Measurements from ENCODE around the gene GPR45.

GPR45 gene

DNA sequence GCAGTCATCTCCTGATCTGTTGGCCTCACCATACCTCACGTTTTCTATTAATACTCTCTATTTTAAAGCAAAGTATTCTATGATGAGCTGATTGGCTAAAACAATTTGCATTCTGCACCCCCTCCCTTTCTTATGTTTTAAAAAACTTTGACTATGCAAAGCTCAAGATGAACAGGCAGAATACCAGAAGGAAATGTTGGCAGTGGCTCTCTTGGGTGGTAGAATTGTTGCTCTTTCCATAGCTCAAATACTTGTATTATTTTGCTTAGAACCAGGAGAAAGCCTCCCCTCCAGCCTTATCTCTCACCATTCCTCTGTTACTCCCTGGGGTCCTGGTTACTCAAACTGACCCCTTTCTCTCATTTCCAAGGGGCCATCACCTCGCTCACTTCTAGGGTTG, 14.4 kb downstream of the GPR45 start:
- DNase-seq: no peak

GRCh38 chr2:105256431-105257047, 15.0 kb downstream of the GPR45 start:
- no peak for DNase-seq

- DNase-seq: peak; percentile 45
These were observed 16.4 kb downstream of the GPR45 start for GRCh38 chr2:105257981-105258380.

DNA sequence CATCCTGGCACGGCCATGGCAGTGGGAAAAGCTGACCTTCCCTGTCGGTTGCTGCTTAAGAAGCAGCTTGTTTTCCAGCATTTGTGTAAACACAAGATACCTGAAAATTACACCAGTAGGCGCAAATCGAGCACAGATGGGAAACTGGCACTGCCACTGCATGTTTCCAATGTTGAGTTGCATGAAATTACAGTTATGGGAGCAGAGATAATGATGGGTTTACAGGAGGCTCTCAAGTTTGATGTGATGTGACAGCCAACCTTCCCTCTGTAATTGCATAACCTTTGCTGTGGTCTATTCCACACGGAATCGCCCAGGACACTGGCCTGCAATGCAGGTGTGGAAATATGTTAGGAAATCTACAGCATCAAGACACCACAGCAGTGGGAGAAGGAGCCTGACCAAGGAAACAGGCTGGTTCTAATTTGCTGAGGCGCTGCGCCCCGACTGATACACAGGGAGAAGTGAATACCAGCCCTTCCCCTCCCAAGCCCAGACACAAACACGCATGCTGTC, 17.4 kb downstream of the GPR45 start:
- no peak for DNase-seq

- DNase-seq: peak; percentile 95
These were observed 19.5 kb downstream of the GPR45 start for GRCh38 chr2:105261061-105261460.

DNA sequence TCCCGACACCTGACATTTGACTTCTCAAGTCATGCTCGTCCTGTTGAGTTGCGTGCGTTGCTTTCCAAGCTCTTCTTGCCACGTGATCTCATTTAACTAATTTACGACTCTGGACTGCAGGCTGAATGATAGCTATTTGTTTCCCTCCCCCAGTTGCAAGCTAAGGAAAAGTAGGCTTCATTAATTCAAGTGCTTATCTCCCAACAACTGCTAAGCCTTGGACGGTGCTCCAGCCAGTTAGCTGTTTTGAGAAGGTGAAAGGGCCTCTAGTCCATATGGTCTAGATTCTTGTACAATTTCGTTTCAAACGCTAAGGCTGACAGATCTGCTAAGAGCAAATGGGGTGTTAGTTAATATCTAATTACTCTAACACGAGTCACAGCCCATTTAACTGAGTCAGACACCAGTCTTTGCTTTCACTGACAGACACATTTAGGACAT, 21.1 kb downstream of the GPR45 start:
- DNase-seq: no peak

DNA sequence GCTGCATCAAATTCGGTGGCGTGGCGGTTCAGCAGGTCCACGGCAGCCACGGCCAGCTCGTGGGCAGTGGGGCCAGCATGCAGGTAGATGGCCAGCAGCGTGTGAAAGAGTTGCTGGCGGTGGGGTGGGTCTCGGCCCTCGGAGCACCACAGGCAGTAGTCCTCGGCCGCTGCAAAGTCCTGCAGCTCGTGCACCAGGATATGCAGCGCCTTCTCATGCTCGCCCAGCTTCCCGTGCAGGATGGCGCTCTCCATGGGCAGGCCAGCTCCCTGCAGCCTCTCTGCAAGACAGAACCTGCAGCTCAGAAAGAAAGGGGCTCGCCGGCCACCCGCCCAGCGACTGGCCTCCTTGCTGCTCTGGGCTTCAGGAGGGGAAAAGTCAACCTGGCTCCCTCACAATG, 27.9 kb downstream of the GPR45 start:
- no peak for DNase-seq

DNA sequence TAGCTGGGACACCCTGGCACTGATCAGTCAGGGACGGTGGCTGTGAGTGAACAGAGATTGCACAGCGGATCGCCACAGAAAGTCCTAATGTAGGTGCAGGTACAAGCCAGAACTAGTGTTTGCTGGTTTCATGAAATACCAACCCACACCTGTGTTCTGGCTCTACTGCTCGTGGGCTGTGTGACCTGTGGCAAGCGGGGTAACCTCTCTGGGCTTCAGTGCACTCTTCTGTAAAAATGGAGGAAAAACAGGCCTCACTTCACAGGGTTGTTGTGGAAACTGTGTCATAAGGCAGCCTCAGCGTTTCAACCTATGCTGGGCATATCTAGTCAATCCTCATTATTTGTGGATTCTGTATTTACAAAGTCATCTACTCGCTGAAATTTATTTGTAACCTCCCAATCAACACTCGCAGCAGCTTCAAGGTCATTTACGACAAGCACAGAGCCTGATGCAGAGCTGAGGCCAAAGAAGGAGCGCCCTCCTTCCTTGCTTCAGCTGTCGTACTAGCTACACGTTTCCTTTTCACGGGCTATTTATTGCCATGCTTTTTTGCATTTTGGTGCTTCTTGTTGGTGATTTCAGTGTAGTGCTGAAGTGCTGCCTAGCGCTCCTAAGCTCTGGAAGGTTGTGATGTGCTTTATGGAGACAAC, 30.0 kb downstream of the GPR45 start:
- no peak for DNase-seq

GRCh38 chr2:105272176-105272575, 30.6 kb downstream of the GPR45 start:
- DNase-seq: no peak

DNA sequence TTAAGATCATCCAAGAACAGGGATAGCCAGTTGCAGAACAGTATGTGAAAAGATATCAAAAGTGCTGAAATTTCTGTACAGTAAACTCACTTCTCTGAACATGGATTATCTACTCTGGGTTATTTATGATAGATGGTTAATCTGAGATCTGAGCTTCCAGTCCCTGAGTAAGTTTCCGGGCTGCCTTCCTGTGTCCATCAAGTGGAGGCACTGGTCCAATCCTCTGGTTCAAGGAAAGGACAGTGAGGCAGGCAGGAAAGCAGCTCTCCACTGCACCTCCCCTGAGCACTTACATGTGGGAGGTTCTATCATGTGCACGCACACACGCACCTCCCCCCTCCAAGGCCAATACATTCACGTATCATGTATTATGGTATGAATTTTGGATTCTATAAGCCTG, 32.5 kb downstream of the GPR45 start:
- DNase-seq: no peak

DNA sequence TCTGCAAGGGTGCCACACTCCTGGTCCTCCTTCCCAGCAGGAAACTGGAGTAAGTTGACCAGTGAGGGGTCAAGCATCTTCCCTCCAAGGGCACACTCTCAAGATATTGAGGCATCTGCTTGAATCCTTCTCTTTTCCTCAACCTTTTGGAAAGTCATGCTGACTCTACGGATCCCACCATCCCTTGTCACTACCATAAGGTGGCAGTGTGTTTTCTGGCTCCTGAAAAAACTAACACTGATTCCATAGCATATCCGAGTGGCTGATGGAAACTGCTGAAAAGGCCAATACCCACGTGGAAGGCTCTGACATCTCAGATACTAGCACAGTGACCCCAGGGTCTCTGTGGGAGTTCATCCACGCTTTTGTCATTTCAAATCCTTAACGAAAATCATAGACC, 37.1 kb downstream of the GPR45 start:
- no peak for DNase-seq

DNA sequence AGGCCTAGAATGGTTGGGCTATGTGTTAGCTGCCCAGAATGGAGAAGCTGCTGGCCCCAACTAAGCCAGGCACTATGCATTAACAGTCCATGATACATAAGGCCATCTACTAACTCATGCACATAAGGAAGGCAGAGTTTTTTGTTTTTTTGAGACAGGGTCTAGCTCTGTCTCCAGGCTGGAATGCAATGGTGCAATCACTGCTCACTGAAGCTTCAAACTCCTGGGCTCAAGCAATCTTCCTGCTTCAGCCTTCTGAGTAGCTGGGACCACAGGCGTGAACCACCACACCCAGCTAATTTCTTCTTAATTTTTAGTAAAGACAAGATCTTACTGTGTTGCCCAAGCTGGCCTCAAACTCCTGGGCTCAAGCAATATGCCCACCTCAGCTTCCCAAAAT, 37.6 kb downstream of the GPR45 start:
- no peak for DNase-seq

DNA sequence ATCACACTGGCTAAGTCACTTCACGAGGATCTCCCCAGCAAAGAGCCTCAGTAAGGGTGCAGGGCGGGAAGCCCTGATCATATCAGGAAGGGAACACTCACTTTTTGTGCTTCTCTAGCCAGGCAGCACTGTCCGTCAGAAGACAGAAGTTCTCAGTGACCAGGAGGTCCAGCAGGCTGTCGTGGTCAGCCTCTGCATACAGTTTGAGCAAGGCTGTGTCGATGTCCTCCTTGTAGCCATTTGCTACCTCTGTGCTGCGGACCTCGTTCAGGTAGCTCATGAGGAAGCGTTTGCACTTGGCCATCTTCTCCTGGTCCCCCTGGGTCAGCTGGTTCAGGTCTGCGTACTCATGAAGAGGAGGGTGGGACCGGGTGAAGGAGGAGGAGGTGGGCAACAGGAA, 38.7 kb downstream of the GPR45 start:
- DNase-seq: no peak

DNA sequence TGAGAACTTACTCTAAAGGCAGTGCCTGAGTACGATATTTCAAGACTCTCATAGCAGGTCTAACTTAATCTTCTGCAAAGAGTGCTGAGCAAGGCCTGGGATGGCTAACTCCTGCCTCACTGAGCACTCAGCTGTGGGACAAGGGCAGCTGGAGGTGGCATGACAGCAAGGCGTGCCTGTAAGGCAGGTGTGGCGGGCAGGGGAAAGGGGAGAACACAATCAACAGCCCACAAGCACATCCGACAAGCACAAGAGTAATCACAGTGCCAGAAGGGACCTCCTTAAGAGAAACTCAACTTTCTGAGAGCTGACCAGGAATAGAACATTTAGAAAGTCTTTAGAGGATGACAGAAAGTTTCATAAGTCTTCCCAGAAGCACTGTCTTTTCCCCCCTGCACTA, 42.0 kb downstream of the GPR45 start:
- DNase-seq: no peak

- peak; percentile 27 for DNase-seq
These were observed 46.1 kb downstream of the GPR45 start for GRCh38 chr2:105287692-105288091.

- no peak for DNase-seq
These were observed 46.6 kb downstream of the GPR45 start for GRCh38 chr2:105288133-105288532.

DNA sequence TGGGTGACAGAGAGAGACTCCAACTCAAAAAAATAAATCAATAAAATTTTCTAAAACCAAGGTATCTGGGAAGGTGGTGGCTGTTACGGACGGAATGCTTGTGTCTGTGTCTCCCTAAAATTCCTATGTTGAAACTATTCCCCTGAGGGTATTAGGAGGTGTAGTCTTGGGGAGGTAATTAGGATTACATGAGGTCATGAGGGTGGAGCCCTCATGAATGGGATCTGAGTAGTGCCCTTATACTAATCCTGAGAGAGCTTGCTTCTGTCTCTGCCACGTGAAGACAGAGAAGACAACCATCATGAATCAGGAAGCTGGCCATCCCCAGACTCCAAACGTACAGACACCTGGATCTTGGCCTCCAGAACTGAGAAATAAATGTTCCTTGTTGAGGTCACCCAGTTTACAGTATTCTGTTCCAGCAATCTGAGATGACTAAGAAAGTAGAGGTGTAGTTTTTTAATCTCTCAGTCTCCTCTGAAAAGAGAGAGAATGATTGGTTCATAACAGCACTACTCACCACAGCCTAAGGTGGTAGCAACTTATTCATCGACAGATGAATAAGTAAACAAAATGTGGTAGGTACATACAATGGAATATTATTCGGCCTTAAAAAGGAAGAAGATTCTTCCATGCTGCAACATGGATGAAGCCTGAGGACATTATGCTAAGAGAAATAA, 49.6 kb downstream of the GPR45 start:
- no peak for DNase-seq

- DNase-seq: peak; percentile 10
These were observed 50.4 kb downstream of the GPR45 start for GRCh38 chr2:105291981-105292380.

Measured in fibroblast of skin of right biceps (primary cell).